GM12801 (cell line): Measurements from ENCODE around the gene TFAP2A.

Source experiments
- CTCF ChIP-seq: IDR thresholded peaks from one replicate; pipeline ENCODE4 v1.5.1; 2011; ENCODE audit warnings: control low read depth; ENCODE audit not compliant: insufficient read length; ENCODE audit errors: extremely low read depth

The TFAP2A gene

GRCh38 chr6:10410207-10411050, 4.4 kb downstream of the TFAP2A start:
- no peak for TF ChIP-seq CTCF

- TF ChIP-seq CTCF: no peak
These were observed 5.1 kb downstream of the TFAP2A start for GRCh38 chr6:10409731-10410206.

GRCh38 chr6:10409233-10409721, 5.6 kb downstream of the TFAP2A start:
- no peak for TF ChIP-seq CTCF

GRCh38 chr6:10408457-10408856, 6.4 kb downstream of the TFAP2A start:
- no peak for TF ChIP-seq CTCF

GRCh38 chr6:10407674-10408054, 7.2 kb downstream of the TFAP2A start:
- TF ChIP-seq CTCF: no peak

GRCh38 chr6:10407018-10407673, 7.7 kb downstream of the TFAP2A start:
- no peak for TF ChIP-seq CTCF

- TF ChIP-seq CTCF: no peak
These were observed 8.3 kb downstream of the TFAP2A start for GRCh38 chr6:10406556-10406955.
